HG02759 (cell line): ENCODE measurements around the gene TSPEAR.
"Not testable (repeated sequence)": the region's sequence is repeated elsewhere in the genome, so short reads cannot be mapped to it uniquely, and the experiment has no call there.

Experiments
- ATAC-seq: cut with Tn5 transposase; IDR thresholded peaks from one replicate; pipeline ENCODE4 v1.9.1; 2021; ENCODE audit warnings: mild to moderate bottlenecking, moderate library complexity; ENCODE audit not compliant: unreplicated experiment

TSPEAR gene

GRCh38 chr21:44555200-44555875, 156.0 kb downstream of the TSPEAR start:
- ATAC-seq = no peak

GRCh38 chr21:44552681-44553080, 158.7 kb downstream of the TSPEAR start:
- no peak for ATAC-seq

- ATAC-seq = no peak
Measured at GRCh38 chr21:44552136-44552535, 159.2 kb downstream of the TSPEAR start.

- ATAC-seq = no peak
Measured at GRCh38 chr21:44551340-44551961, 159.9 kb downstream of the TSPEAR start, which contains the start of gene KRTAP10-2. Gene KRTAP10-2, minus strand, starts transcription at chr21:44551505. Its CDS starts 47 bp downstream, at chr21:44551458.

- no peak for ATAC-seq
Measured at GRCh38 chr21:44550807-44551206, 160.6 kb downstream of the TSPEAR start.

GRCh38 chr21:44550285-44550684, 161.1 kb downstream of the TSPEAR start:
- ATAC-seq = not testable (repeated sequence)

GRCh38 chr21:44549525-44550211, 161.7 kb downstream of the TSPEAR start:
- ATAC-seq = no peak

- ATAC-seq = no peak
Measured at GRCh38 chr21:44548922-44549321, 162.4 kb downstream of the TSPEAR start.

- no peak for ATAC-seq
Measured at GRCh38 chr21:44548381-44548780, 163.0 kb downstream of the TSPEAR start.

- no peak for ATAC-seq
Measured at GRCh38 chr21:44547656-44548331, 163.6 kb downstream of the TSPEAR start.

GRCh38 chr21:44544566-44544965, 166.8 kb downstream of the TSPEAR start:
- no peak for ATAC-seq

GRCh38 chr21:44542716-44543115, 168.7 kb downstream of the TSPEAR start:
- ATAC-seq = no peak

- ATAC-seq = no peak
Measured at GRCh38 chr21:44540741-44541288, 170.6 kb downstream of the TSPEAR start.

GRCh38 chr21:44539991-44540666, 171.2 kb downstream of the TSPEAR start, which contains the start of gene KRTAP10-1:
Gene KRTAP10-1, minus strand, starts transcription at chr21:44540195. Its CDS starts 45 bp downstream, at chr21:44540150.
- ATAC-seq = no peak

GRCh38 chr21:44539046-44539445, 172.3 kb downstream of the TSPEAR start:
- ATAC-seq = no peak

- no peak for ATAC-seq
Measured at GRCh38 chr21:44537930-44538911, 173.2 kb downstream of the TSPEAR start.

- no peak for ATAC-seq
Measured at GRCh38 chr21:44535963-44536362, 175.4 kb downstream of the TSPEAR start.

GRCh38 chr21:44534688-44535087, 176.7 kb downstream of the TSPEAR start:
- no peak for ATAC-seq
